ENCODE data around the gene RAB43.
"Not testable (repeated sequence)": the region's sequence is repeated elsewhere in the genome, so short reads cannot be mapped to it uniquely, and the experiment has no call there.

RAB43 gene

GRCh38 chr3:129121792-129122411, at the start of gene RAB43:
RAB43 (minus strand) TSS chr3:129121804; CDS start chr3:129121489, 315 bp downstream.
- peak; percentile 95 for DNase-seq (ENCODE audit: low spot score)

DNA sequence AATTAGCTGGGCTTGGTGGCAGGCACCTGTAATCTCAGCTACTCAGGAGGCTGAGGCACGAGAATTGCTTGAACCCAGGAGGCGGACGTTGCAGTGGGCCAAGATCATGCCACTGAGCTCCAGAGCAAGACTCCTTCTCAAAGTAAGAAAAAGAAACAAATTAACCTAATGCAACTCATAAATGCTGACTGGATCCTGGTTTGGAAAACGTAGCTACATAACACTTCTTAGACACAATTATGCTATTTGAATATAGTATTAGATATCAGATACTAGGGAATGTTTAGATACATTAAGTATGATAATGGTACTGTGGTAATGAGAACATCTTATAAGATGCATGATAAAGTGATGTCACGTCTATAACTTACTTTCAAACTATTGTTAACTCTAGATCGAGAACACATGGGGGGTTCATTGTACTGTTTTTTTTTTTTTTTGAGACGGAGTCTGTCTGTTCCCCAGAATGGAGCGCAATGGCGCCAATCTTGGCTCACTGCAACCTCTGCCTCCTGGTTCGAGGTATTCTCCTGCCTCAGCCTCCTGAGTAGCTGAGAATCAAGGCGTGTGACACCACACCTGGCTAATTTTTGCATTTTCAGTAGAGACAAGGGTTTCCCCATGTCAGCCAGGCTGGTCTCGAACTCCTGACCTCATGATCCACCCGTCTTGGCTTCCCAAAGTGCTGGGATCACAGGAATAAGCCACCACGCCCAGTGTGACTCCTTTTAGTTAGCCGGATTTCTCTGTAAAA, 45.2 kb upstream of the RAB43 start:
- DNase-seq (ENCODE audit: low spot score), result no peak

DNA sequence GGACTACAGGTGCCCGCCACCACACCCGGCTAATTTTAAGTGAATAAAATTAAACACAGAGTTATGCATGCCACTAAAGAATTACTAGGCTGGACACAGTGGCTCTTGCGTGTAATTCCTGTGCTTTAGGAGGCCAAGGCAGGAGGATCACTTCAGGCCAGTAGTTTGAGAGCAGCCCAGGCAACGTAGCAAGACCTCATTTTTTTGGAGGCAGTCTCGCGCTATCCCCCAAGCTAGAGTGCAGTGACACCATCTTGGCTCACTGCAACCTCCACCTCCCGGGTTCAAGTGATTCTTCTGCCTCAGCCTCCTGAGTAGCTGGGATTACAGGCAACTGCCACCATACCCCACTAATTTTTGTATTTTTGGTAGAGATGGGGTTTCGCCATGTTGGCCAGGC, 44.0 kb upstream of the RAB43 start:
- not testable (repeated sequence) for DNase-seq (ENCODE audit: low spot score)

DNA sequence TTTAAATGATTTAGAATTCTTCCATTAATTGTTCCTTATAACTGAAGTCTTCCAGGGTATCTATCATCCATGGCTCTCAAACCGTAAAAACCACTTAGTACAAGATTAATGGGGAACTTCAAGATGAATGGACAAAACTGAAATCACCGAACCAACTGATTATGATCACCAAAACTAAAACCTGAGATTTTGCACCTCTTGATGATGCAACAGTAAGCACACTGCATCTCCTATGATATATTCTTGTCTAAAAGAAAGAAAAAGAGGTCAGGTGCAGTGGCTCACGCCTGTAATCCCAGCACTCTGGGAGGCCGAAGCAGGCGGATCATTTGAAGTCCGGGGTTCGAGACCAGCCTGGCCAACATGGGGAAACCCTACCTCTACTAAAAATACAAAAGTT, 42.9 kb upstream of the RAB43 start:
- no peak for DNase-seq (ENCODE audit: low spot score)

DNA sequence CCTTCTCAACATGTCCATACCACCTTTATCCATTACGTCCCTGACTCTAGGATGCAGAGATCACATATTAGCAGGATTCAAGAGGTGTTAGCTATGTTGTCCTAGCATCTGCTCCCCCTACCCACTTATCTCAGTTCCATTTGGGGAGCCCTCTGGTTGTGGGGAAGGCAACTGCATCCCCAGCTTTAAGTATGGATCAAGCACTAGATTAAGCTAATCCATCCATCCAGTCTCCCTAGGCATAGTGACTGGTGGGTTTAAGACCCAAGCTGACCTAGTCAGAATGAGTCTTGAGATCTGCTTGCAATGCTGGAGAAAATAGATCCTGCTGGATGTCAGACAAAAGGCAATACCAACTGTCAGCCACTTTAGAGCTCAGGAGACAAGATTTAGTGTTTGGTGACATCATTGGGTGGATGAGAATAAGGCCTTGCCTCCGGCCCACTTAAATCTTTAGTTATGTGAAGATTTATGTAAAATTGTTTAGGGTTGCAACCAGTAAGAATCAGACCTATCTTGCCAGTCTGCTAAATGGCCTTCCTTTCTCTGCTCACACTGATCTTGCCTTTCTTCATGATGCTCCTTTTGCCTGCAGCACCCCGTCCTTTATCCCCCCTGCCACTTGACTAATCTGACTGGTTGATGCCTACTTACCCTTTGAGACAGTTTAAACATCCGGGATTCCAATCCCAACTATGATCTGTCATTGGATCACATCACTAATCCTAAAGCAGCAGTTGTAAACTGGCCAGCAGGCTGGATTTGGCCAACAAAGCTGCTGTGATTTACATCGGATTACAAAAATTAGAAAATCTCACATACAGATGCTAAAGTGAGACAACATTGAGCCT, 41.4 kb upstream of the RAB43 start:
- no peak for DNase-seq (ENCODE audit: low spot score)

DNA sequence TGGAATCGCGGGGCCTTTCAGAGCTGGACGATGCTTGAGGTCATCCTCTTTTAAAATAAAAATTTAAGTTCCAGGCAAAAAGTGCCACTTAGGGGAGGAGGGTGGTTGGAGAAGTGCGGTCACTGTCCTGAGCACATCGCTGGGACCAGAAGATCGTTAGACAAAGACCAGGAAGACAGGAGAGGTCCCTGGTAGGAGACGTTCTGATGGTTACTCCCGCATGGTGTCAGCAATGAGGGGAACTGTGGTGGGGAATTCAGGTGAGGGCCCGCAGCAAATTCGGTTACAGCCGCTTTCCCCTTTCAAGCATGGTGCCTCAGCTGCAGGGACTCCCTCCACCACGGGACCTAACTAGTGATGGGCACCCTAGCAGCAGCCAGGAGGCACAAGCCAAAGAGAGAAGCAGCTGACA, 40.3 kb upstream of the RAB43 start:
- no peak for DNase-seq (ENCODE audit: low spot score)

GRCh38 chr3:129160891-129161859, 39.6 kb upstream of the RAB43 start, which contains the start of gene ISY1:
ISY1 (minus strand) TSS chr3:129161063; CDS start chr3:129160975, 88 bp downstream.
- DNase-seq (ENCODE audit: low spot score), result peak; percentile 88

DNA sequence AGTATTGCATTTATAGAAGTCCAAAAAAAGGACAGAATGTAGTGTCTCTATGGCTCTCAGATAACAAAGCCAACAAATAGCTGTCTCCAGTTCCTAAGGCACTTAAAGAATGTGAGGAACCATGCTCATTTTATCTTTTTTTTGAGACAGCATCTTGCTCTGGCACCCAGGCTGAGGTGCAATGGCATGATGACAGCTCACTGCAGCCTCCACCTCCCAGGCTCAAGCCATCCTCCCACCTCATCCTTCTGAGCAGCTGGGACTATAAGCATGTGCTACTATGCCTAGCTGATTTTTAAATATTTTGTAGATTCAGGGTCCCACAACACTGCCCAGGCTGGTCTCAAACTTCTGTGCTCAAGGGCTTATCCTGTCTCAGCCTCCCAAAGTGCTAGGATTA, 23.2 kb upstream of the RAB43 start:
- DNase-seq (ENCODE audit: low spot score), result no peak

GRCh38 chr3:129141011-129141410, 19.4 kb upstream of the RAB43 start:
- DNase-seq (ENCODE audit: low spot score), result not testable (repeated sequence)

GRCh38 chr3:129139911-129140310, 18.3 kb upstream of the RAB43 start:
- DNase-seq (ENCODE audit: low spot score), result no peak

GRCh38 chr3:129136275-129136674, 14.7 kb upstream of the RAB43 start:
- not testable (repeated sequence) for DNase-seq (ENCODE audit: low spot score)

- DNase-seq (ENCODE audit: low spot score), result no peak
These were observed 10.7 kb upstream of the RAB43 start for GRCh38 chr3:129132097-129132866.

- no peak for DNase-seq (ENCODE audit: low spot score)
These were observed 10.0 kb upstream of the RAB43 start for GRCh38 chr3:129131465-129132088.

GRCh38 chr3:129130291-129130813, 8.7 kb upstream of the RAB43 start:
- DNase-seq (ENCODE audit: low spot score), result no peak

GRCh38 chr3:129128357-129129155, 7.0 kb upstream of the RAB43 start:
- DNase-seq (ENCODE audit: low spot score), result no peak

DNA sequence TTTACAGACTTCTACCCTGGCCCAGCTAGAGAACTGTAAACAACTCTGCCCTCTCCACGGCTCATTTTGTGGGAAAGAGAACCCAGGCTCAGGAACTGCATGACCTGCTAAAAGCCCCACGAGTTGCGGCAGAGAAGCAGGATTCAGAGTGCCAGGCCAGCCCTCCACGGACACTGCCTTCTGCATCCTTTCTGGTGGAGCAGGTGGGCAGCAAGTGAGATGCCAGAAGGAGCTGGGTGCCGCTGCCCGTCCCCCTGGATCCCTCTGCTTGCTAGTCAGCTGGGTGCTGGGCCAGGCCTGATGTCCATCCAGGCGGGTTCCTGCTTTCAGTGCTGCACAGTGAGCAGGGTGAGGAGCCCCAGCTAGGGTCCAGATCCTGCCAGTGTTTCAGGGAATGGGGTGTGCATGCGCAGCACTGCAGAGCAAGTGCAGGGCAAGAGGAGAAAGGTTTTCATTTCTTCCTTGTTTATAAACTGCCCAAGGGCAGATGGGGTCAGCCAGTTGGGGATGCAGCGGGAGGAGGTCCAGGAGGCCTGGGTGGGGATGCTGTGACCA, 5.2 kb upstream of the RAB43 start:
- DNase-seq (ENCODE audit: low spot score), result no peak

DNA sequence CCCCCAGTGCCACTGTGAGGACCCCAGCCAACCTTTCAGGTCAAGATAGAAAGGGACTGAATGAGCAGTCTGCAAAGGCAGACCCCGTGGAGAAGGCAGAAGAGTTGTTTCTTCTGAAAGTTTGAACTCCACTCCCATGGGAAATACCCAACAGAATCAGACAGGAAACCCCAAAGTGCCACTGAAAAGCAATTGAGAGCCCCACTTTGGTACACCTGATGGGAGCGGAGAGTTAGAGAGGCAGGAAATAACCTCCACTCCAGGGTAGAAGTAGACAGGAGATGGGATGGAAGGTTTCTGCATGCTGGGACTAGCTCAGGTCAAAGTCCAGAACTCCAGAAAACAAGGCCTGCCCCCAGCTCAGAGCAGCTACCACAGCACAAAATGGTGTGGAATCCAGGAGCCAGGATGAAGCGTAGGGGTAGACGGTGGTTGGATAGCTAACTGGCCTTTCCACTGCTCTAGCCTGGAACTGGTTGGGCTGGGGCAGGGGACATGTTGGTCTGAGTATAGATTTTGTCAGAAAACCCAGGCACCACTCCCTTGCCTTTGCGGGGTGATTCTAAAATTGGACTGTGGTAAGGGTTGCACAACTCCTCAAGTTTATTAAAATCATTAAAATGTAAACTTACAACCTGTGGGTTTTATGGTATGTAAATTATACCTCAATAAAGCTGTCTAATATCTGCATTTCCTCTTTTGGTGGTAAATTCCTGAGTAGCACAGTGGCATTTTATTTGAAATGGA, 1.9 kb upstream of the RAB43 start:
- peak; percentile 86 for DNase-seq (ENCODE audit: low spot score)

- DNase-seq (ENCODE audit: low spot score), result no peak
These were observed 908 bp upstream of the RAB43 start for GRCh38 chr3:129122412-129123011.

Data from HuH-7 (cell line).